Testis (tissue), 2 donors: ENCODE results near the gene FSTL1.

Source experiments
- CTCF ChIP-seq, 3 experiments: fragments of 450-650 bp in 2 of 3; fragments of 200-600 bp in 1 of 3; sonication (generic) in 1 of 3; IDR thresholded peaks; one replicate each; pipeline ENCODE4 v1.5.1; 2016 to 2019; ENCODE audit warnings: antibody characterized with exemption in 3 of 3, mild to moderate bottlenecking in 2 of 3, moderate library complexity in 1 of 3
- POLR2A ChIP-seq: fragments of 450-650 bp; IDR thresholded peaks from one replicate; pipeline ENCODE4 v1.6.1; 2017; ENCODE audit warnings: antibody characterized with exemption, mild to moderate bottlenecking, moderate library complexity

GRCh38 chr3:120393761-120394160 lies 57.0 kb downstream of the FSTL1 start:
- TF ChIP-seq POLR2A (no peak), CTCF (IDR thresholded peaks at IDR 0.05) (no peak)
